SW480 (cell line): ENCODE data around the gene KCNAB1.
"Not testable (repeated sequence)": the region's sequence is repeated elsewhere in the genome, so short reads cannot be mapped to it uniquely, and the experiment has no call there.

Experiments used
- DNase-seq: peaks from one replicate; pipeline ENCODE4 v3.0.0-alpha.2; 2016; ENCODE audit warnings: low spot score

Gene KCNAB1

DNA sequence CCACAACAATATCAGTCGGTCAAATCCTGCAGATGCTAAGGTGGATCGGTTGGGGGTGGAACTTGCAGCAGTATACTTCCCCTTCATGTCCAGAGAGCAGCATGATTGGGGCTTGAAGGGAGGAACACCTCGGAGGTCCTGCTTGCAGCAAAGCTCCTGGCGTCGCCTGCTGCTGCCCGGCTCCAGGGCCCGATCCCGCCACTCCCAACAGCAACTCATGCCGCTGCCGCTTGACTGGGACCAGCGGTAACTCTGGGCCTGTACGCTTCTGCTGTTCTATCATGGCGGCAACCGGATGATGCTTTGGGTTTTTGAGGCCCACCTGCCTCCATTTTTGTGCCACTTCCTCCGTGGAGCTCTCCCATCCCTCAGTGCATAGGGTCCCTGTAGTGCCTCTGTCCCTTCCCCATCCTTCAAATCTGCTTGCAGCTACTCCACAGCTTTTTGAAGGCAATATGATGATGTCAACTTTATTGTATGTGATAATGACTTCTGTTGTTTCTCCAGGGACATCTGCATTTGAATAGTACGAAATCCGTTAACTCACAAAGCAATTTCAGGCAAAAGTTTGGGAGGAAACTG, 56.3 kb downstream of the KCNAB1 start:
- DNase-seq = no peak

DNA sequence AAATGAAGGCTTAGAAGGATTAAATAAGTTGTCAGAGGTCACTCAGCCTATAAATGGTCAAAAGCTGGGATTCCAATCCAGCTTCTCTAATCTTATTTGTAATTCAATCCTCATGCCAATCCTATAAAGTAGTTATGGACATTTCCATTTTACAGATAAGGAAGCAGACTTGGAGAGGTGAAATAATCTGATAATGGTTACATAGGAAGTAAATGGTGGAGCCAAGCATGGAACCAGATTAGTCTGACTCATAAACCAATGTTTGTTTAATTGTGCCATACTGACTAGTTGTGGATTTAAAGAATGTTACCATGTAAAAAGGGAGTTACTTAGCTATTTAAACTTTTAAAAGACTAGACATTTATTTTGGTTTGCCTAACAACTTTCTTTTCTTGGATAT, 59.7 kb downstream of the KCNAB1 start:
- DNase-seq = no peak

DNA sequence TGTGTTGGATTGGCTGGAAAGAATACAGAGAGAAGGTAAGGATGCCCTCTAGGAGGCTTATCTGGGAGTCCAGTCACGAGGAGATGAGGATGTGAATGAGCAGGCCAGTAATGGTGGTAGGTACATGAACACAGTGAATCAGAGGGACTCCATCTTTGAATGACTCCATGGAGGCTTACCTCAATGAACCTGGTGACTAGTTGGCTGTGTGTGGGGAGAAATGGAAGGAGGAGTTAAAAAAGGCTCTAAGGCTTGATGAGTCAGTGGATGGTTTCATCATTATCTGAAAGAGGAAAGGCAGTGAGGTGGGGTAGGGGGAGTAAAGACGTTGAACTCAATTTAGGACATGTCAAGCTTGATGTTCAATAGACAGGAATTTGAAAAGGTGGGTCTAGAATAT, 61.1 kb downstream of the KCNAB1 start:
- no peak for DNase-seq

DNA sequence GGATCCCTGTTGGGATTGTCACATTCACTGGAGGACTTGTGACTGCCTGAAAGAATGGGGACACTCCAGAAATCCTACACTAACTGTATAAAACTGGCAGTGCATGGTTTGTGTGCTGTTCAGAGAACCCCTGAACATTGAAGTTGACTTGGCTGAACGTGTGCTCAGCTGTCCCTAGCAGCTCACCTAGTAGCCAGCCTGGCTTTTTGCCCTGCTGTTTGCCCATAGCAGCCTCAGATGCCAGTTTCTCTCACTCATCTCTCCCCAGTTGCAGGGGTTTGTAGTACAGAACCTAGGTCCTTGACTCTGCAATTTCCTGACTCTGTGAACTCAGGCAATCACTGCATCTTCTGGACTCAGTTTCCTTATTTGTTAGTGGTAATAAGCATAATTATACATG, 63.0 kb downstream of the KCNAB1 start:
- no peak for DNase-seq

DNA sequence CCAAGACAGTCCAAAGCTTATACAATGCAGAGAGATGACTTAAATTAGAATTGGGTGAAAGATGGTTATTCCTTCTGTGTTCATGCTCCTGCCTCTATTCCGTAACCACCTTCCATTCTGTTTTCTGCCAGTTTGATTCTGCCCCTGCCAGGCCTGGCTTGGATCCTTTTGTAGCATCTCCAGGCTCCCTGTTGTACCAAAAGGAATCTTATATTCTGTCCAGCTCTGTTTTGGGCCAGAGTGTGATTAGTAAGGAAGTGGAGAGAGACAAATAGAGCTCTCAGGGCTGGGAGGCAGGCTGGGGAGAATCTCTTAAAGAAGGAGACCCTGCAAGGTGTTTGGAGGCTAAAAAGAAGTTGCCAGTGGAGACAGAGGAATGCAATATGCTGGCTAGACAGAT, 63.8 kb downstream of the KCNAB1 start:
- no peak for DNase-seq

DNA sequence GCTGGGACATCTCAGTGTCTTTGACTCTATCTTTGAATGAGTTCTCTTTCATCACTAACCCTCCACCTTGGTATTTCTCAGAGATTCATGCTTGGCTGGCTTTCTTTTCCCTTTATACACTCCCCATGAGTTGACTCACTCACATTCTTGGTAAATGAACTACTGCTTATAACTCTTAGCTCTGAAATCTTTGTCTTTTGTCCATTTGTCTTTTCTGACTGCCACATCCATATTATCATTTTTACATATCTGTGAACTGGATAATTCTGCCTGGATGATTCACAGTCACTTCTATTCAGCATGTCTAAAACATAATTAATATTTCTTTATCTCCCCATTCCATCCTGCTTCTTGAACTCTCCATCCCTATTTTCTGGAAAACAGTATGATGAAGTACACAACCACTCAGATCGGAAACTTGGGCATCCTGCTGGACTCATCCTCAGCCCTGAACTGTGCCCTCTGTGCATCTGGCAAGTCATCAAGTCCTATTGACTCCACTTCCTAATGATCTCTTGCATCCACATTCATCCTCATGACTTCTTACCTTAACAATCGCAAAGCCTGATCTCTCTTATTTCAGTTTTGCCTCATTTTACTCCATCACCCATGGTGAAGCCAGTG, 66.9 kb downstream of the KCNAB1 start:
- DNase-seq = no peak

DNA sequence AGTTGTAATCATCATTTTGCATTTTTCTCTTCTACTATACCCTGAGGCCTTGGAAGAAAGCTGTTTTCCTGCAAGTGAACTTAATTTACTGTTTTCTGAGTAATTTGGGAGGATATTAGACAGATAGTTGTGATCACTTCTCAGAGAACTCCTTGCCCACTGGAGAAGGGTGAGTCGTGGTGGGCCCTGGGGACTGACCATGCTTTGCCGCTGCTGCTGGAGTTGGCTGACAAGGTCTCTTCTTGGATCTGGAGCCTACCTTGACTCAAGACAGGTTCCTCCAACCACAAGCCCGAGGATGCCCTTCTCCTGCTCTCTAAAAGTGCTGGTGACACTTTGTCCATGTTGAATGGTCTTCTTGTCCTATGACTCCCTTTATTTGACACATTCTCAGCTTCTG, 68.4 kb downstream of the KCNAB1 start:
- no peak for DNase-seq

DNA sequence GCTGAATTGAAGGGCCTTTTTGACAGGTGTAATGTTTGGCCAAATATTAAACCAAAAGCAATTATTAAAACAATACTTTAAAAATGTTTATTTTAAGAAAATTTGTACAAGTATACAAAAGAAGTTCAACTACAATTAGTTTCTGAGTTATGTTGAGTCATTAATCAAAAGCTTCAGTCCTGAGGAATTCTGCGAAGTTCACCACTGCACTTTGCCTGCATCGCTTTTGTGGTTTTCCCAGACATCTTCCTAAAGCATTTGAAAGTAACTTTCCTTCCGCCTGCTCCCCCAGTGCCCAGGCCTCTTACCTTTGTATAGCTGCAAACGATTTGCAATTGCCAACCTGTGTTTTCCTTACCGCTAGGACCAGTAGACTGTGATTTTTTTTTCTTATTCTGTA, 69.5 kb downstream of the KCNAB1 start:
- DNase-seq = no peak

DNA sequence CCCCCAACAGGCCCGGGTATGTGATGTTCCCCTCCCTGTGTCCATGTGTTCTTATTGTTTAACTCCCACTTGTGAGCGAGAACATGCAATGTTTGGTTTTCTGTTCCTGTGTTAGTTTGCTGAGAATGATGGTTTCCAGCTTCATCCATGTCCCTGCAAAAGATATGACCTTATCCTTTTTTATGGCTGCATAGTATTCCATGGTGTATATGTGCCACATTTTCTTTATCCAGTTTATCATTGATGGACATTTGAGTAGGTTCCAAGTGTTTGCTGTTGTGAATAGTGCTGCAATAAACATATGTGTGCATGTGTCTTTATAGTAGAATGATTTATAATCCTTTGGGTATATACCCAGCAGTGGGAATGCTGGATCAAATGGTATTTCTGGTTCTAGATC, 74.6 kb downstream of the KCNAB1 start:
- DNase-seq = not testable (repeated sequence)

DNA sequence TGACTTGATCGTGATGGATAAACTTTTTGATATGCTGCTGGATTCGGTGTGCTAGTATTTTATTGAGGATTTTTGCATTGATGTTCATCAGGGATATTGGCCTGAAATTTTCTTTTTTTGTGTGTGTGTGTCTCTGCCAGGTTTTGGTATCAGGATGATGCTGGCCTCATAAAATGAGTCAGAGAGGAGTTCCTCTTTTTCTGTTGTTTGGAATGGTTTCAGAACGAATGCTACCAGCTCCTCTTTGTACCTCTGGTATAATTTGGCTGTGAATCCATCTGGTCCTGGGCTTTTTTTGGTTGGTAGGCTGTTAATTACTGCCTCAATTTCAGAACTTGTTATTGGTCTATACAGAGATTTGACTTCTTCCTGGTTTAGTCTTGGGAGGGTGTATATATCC, 76.8 kb downstream of the KCNAB1 start:
- not testable (repeated sequence) for DNase-seq

DNA sequence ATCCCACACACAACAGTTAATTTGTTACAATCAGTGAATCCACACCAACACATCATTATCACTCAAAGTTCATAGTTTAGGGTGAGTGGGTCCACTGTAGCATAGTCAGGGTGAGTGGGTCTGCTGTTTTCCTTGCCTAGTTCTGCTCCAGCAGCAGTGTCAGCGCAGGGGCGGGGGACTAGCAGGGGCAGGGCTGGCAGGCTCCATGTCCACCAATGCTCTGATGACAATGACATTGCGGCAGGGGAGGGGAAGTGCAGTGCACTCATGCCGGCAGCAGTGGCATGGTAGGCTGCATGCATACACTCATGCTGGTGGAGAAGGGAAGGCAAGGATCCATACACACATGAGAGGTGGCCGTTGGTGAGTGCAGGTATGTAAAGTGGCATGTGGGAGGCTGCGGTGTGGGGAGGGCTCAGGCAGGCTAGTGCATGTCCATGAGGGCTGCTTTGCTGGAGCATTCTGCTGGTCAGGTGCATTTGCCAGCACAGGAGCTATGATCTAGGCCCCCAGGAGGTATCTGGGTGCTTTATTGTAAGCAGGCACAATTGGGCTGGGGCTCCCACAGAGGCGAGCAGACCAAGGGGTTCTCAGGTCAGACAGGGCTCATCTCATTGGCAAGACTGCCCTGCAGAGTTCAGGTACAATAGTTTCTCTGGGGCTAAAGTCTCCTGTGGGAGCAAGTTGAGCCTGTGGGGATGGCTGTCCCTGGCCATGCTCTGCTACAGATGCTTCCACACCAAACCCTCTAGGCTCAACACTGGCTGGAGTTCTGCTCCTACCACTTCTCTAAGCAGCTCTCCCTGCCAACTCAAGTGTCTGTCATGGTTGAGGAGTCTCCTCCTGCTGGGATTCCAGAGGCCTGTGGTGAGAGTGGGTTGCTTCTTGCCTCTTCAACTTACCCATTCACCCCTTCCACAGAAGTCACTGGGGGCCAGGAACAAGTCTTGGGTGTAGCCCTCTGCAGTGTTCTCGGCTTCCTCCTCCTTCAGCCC, 81.3 kb downstream of the KCNAB1 start:
- no peak for DNase-seq

DNA sequence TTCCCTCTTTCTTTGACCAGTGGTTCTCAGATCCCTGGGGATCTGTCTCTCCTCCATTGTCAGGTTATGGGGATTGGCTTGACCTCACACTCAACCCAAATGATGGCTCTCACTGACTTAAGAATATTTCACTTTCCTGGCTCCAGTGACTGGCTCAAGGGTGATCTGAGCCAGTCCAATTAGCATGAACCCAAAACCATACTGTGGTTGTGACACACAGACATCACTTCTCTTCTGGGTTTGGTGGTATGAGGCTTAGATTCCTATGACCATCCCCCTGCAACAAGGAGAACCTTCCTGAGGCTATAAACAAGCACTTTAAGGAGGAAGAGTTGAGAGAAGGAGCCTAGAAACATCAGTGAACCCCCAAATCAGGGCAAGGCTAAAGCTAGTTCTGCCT, 85.8 kb downstream of the KCNAB1 start:
- DNase-seq = no peak

DNA sequence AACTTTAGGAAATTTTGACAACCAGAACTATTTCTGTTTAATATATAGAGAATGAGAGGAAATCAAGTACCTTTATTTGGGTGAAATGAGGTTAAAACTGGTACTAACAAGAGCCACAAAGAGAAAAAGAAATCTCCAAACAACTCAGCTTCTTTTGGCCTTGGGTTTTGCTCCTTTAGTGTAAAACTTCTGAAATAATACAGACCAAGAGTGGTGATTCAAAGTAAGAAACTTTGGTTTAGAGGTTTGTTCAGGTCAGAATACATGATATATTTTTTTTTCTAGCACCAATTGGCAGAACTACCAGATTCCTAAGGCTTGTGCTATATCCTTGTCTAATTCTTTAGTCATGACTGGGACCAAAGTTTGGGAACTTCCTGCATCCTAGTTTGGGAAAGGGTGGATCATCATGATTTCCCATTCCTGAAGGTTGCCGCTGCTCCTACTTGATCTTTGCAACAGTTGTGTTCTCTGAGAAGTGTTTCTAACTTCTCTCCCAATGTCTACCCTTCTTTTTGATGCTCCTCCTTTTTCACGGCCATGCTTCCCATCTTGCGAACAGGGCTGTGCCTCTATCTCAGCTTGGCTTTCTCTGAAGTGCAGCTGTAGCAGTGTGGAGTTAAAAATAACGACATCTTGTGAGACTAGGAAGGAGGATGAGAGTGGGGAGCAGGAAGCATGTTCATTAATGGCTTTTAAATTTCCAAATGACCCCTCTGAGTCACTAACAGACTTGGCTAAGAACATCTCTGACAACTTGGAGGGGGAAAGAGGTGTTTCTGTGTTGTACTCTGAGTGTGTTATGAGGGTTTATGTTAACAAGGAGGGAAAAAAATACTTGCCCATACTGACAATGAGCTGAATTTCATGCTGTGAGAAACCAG, 87.7 kb downstream of the KCNAB1 start:
- no peak for DNase-seq

DNA sequence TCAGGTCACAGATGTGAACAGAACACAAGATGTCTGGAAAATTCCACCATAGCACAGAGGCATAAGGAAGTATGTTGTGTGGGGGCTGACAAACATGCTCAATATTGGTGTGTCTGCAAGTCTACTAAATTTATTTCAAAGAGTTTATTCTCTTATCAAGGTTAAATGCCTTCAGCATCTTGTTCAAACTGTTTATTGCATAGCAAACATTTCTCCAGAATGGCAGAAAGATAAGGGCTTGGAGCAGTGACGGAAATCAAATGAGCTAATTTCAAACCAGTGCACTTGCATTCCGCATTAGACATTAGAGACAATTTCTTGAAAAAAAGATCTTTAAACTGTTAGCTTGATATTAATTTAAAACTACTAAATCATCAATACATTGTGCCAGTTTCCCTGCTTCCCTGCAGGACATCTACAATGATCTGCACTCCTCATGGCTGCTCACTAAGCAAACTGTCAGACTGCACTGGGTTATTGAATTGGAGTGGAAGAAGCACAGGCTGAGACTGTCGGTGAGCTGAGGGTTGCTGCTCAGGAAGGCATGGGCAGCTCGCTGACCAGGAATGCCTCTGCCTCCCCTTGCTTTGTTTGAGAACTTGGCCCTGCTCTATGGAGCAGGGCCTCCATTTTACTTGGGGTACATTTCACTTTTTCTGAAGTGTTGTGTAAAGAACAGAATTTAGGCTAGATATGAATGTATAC, 89.4 kb downstream of the KCNAB1 start:
- no peak for DNase-seq

DNA sequence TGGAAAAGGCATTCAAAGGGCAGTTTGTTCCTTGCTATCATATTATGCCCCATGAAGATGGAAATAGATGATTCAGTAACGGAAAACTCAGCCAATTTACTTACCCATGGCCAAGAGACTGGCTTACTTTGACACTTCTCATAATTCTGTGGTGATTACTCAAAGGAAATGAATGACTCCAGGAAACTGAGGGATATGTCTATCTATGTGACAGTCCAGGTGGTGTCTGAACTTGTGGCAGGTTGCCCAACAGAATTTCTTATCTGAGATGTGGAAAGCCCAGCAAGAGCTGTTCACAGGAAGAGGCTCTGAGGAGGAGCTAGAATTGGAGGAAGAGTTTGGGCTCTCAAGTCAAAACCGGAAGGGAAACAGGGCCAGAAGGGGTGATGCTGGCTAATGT, 91.2 kb downstream of the KCNAB1 start:
- DNase-seq = no peak

DNA sequence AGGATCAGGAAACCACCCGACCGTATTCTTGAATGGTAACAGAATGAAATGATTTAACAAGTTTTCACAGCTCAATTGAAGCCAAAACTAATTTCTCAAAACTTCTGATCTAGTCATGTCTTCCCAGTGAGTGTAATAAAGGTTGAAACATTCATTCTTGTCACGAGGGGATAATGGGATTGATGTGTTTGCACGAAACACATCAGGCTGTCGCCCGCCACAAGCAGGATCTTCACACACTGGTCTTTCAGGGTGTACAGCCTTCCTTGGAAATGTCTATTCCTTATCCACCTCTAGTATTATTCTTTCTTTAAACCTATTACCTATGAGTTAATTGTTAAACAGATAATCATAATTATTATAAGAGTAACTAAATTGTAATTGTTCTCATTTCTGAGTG, 94.3 kb downstream of the KCNAB1 start:
- no peak for DNase-seq

DNA sequence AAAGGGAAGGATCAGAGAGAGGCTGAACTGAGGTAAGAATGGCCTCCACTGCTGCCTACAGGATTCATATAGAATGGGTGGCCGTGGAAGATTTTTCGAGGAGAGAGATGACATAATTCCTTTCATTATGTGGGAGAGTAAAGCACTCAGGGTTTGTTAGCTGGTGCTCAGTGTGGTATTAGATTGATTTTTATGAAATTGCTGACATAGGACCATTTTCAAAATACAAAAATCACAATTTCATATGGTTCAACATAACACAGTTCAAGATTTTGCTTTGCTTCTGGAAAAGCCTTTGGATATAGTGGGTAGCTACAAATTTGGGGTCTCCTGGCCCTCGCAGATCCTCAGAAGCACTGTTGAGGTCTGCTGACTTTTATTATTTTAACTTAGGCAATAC, 95.4 kb downstream of the KCNAB1 start:
- no peak for DNase-seq

DNA sequence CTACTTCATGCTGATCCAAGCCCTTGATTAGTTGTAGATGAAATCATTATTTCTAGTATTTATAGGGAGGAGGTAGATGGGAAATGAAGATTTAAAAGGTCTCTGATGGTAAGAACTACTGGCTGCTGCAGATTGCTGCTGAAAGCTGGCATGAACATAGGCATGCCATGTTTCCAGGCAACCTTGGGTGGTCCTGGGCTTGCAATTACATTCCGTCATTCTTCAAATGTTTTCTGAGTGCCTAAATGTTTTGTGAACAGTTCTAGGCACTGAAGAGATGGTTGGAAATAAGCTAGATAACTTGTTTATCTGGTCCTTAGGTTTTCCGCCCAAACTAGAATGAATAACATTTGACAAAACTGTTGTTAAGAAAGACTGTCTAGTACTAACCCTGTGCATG, 95.8 kb downstream of the KCNAB1 start:
- DNase-seq = no peak

DNA sequence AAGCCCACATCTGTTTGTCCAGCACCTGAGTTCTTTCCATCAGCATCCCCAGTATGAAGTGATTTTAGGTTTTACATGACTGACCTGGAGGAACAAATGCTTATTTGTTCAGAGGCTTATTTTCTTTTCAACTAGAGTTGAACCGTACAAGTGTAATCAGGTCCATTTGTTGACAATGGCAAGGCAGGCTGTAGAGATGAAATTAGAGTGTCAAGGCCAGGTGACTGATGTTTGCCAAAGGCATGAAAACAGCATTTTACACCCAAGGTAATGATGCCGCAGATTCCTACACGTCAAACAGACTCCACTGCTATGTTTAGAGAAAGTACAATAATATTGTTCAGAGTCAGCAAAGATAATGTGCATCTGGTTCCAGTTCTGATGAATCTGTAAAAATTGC, 96.5 kb downstream of the KCNAB1 start:
- DNase-seq = no peak

DNA sequence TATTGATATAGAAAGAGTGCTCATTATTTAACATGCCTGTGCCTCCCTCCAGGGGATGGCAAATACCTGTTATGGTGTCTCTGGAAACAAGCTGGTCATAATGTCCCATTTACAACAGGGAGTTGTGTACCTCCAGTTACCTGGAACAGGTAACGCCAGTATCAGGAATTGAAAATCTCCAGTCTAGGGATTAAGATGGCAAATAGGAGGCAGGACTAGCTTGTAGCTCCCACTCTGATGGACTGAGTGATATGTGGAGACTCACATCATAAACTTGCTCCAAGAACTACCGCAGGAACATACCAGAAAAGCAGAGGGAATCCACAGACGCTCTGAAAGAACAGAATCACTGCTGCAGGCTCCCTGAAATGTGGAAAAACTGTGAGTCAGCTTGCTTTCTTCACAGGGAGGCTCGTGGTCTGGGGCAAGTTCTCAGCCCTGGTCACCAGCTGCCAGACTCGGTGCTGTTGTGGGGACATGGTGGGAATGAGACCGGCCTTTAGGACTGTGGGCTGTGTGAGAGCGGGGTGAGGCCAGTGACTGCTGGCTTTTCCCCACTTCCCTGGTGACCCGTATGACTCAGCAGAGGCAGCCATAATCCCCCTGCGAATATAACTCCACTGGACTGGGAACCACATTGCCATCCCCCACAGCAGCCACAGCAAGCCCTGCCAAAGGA, 97.4 kb downstream of the KCNAB1 start:
- DNase-seq = peak; percentile 21

DNA sequence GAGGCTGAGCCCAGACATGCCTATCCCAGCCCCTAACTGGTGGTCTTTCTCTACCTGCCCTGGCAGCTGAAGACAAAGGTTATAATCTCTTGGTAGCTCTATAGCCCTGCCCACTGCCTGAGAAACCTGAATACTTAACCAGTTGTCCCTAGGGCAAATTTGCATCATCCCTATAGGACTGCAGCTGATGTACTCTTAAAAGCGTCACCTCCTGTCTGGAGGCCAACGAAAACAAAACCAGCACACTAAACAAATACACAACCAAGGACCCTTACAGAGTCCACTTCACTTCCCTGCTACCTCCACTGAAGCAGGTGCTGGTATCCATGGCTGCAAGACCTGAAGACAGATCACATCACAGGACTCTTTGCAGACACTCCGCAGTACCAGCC, 98.0 kb downstream of the KCNAB1 start:
- DNase-seq = no peak
